HG03135 (cell line): Measurements from ENCODE around the gene ATG9B.
A peak's percentile ranks its signal among the peaks of the same experiment; 100 is the strongest.
"Not testable (repeated sequence)": the region's sequence is repeated elsewhere in the genome, so short reads cannot be mapped to it uniquely, and the experiment has no call there.

ENCODE experiments used
- ATAC-seq: cut with Tn5 transposase; IDR thresholded peaks from one replicate; pipeline ENCODE4 v1.9.1; 2021; ENCODE audit warnings: mild to moderate bottlenecking, moderate library complexity; ENCODE audit not compliant: unreplicated experiment

ATG9B gene

GRCh38 chr7:151039850-151040548 is 15.7 kb upstream of the ATG9B start:
- ATAC-seq = no peak

- ATAC-seq = no peak
These were observed 14.9 kb upstream of the ATG9B start for GRCh38 chr7:151038951-151039849.

GRCh38 chr7:151035902-151036301 is 11.6 kb upstream of the ATG9B start:
- ATAC-seq = no peak

- ATAC-seq = no peak
These were observed 10.9 kb upstream of the ATG9B start for GRCh38 chr7:151035026-151035717.

GRCh38 chr7:151034312-151035025 is 10.2 kb upstream of the ATG9B start:
- no peak for ATAC-seq

- ATAC-seq = no peak
These were observed 9.6 kb upstream of the ATG9B start for GRCh38 chr7:151033864-151034249.

GRCh38 chr7:151032936-151033863 is 8.9 kb upstream of the ATG9B start:
- no peak for ATAC-seq

- no peak for ATAC-seq
These were observed 6.7 kb upstream of the ATG9B start for GRCh38 chr7:151031011-151031410.

- no peak for ATAC-seq
These were observed 4.7 kb upstream of the ATG9B start for GRCh38 chr7:151028948-151029501.

GRCh38 chr7:151028131-151028947 is 4.0 kb upstream of the ATG9B start, which contains the start of gene ABCB8:
ABCB8 (plus strand) TSS chr7:151028450; CDS start chr7:151028516, 66 bp downstream.
- peak; percentile 98 for ATAC-seq

GRCh38 chr7:151027728-151028130 is 3.4 kb upstream of the ATG9B start:
- ATAC-seq = peak; percentile 5

- not testable (repeated sequence) for ATAC-seq
These were observed 2.8 kb upstream of the ATG9B start for GRCh38 chr7:151026771-151027727.

- ATAC-seq = no peak
These were observed 1.8 kb upstream of the ATG9B start for GRCh38 chr7:151025924-151026671.

- no peak for ATAC-seq
These were observed 1.1 kb downstream of the ATG9B start for GRCh38 chr7:151023232-151023631.

- no peak for ATAC-seq
These were observed 4.1 kb downstream of the ATG9B start for GRCh38 chr7:151020231-151020630.

GRCh38 chr7:151019130-151019447 is 5.2 kb downstream of the ATG9B start:
- ATAC-seq = no peak
